HepG2 (cell line): Measurements from ENCODE around the gene DAD1. TPM values are rescaled to one million over a fixed set of nuclear protein-coding genes. Genes with fewer than 3 reads are reported as not detected.

ENCODE experiments used
- ATAC-seq: fragments of 200-7000 bp; cut with Tn5 transposase; 3 replicates; pipeline ENCODE4 v1.9.1; 2020; ENCODE audit warnings: mild to moderate bottlenecking, moderate library complexity
- BruUV-seq: library from RNA; stranded (reverse); fragments of 400-500 nt; replicated peaks from 2 replicates; lab custom pipeline; 2021; lab: Mats Ljungman, UMichigan
- CTCF ChIA-PET: fragments of 300-600 bp; formaldehyde crosslinking; extraction: SDS; loops from one replicate; lab custom pipeline; 2021; ENCODE audit warnings: low total read pairs, inconsistent platforms, low intra/inter-chr PET ratio; lab: Yijun Ruan, JAX
- POLR2A ChIA-PET: fragments of 350-600 bp; sonication (Branson Sonifier 250); formaldehyde crosslinking; loops from one replicate; lab custom pipeline; 2020; ENCODE audit warnings: antibody characterized with exemption, inconsistent platforms; lab: Yijun Ruan, JAX
- DNase-seq: peaks from one replicate; pipeline ENCODE4 v3.0.0-alpha.2; 2015; ENCODE audit warnings: low spot score
- FAIRE-seq: peaks from 3 replicates; lab custom pipeline; 2011; peaks lifted over from hg19 to GRCh38; lab: Jason Lieb, UNC
- H2AFZ ChIP-seq: one replicate; pipeline ENCODE4 v1.6.1; 2011; ENCODE audit warnings: low read length, inconsistent platforms
- H3K27ac ChIP-seq: fragments of 300-600 bp; 3 replicates; pipeline ENCODE4 v1.8.0; 2011; ENCODE audit warnings: mixed run types, mild to moderate bottlenecking, mixed read lengths, low read length, inconsistent platforms; ENCODE audit not compliant: insufficient read depth; ENCODE audit errors: extremely low read length
- H3K27me3 ChIP-seq, 2 experiments: fragments of 200-600 bp in 1 of 2; 2 replicates in 1 of 2; 3 replicates in 1 of 2; pipeline versions ENCODE4 v1.6.0 to v1.8.0; 2011; ENCODE audit warnings: low read length in 2 of 2, mild to moderate bottlenecking in 2 of 2, moderate library complexity in 2 of 2, inconsistent platforms in 1 of 2; ENCODE audit not compliant: insufficient read depth in 2 of 2, control insufficient read depth in 1 of 2
- H3K36me3 ChIP-seq, 2 experiments: fragments of 200-600 bp in 1 of 2; replicated peaks in 1 of 2; 2 replicates in 1 of 2; 3 replicates in 1 of 2; pipeline versions ENCODE4 v1.5.1 to v1.8.0; 2011; ENCODE audit warnings: low read length in 2 of 2, inconsistent platforms in 1 of 2; ENCODE audit not compliant: insufficient read depth in 2 of 2, control insufficient read depth in 1 of 2
- H3K4me1 ChIP-seq: 2 replicates; pipeline ENCODE4 v1.5.1; 2012; ENCODE audit warnings: low read length, inconsistent platforms; ENCODE audit not compliant: insufficient read depth
- H3K4me2 ChIP-seq: 2 replicates; pipeline ENCODE4 v1.6.0; 2011; ENCODE audit warnings: low read depth, low read length, inconsistent platforms
- H3K4me3 ChIP-seq, 3 experiments: fragments of 200-600 bp in 1 of 3; sonication (generic), shearing (Covaris generic) in 1 of 3; replicated peaks in 1 of 3; 2 replicates each; pipeline ENCODE4 v1.5.1; 2011 to 2016; ENCODE audit warnings: low read length in 3 of 3, inconsistent platforms in 2 of 3, low read depth in 2 of 3, mild to moderate bottlenecking in 2 of 3, control low read depth in 1 of 3, mixed read lengths in 1 of 3; ENCODE audit not compliant: insufficient read depth in 1 of 3
- H3K79me2 ChIP-seq: one replicate; pipeline ENCODE4 v1.6.1; 2011; ENCODE audit warnings: low read length, inconsistent platforms; ENCODE audit not compliant: insufficient read depth
- H3K9ac ChIP-seq: 2 replicates; pipeline ENCODE4 v1.6.0; 2011; ENCODE audit warnings: mild to moderate bottlenecking, low read depth, low read length, inconsistent platforms; ENCODE audit not compliant: insufficient read depth
- H3K9me3 ChIP-seq: 2 replicates; pipeline ENCODE4 v1.5.1; 2012; ENCODE audit warnings: mild to moderate bottlenecking, low read length
- H4K20me1 ChIP-seq: 2 replicates; pipeline ENCODE4 v1.6.0; 2011; ENCODE audit warnings: inconsistent platforms, mild to moderate bottlenecking, low read length, moderate library complexity; ENCODE audit not compliant: insufficient read depth
- E2F5 ChIP-seq: sonication (generic); formaldehyde crosslinking; conservative IDR thresholded peaks from 2 replicates; pipeline ENCODE4 v1.4.0; 2020; ENCODE audit warnings: missing genetic modification reagents
- EEA1 ChIP-seq: sonication (generic); formaldehyde crosslinking; IDR thresholded peaks from 2 replicates; pipeline ENCODE4 v1.5.1; 2020; ENCODE audit warnings: mild to moderate bottlenecking, missing genetic modification reagents, borderline replicate concordance
- EZH2 ChIP-seq: conservative IDR thresholded peaks from 2 replicates; pipeline ENCODE4 v1.6.1; 2012; ENCODE audit warnings: mild to moderate bottlenecking, low read depth, low read length, moderate library complexity
- IKZF5 ChIP-seq: IDR thresholded peaks from 2 replicates; pipeline ENCODE4 v1.6.1; 2018; ENCODE audit warnings: missing genetic modification reagents, mild to moderate bottlenecking, missing compliant biosample characterization
- ZNF292 ChIP-seq: sonication (generic); formaldehyde crosslinking; IDR thresholded peaks from 2 replicates; pipeline ENCODE4 v1.8.1; 2022; ENCODE audit warnings: mild to moderate bottlenecking, low read depth, missing genetic modification reagents, borderline replicate concordance
- ZNF746 ChIP-seq: sonication (generic); formaldehyde crosslinking; IDR thresholded peaks from 2 replicates; pipeline ENCODE4 v1.8.0; 2022; ENCODE audit warnings: mild to moderate bottlenecking, missing genetic modification reagents
- WGBS: methylation state at CpG from one replicate; pipeline ENCODE4 v1.1.6; 2017; ENCODE audit warnings: low lambda C conversion rate; 5-methylcytosine and 5-hydroxymethylcytosine counted together
- in situ Hi-C: cut with HindIII; loops from 2 replicates; pipeline ENCODE4 v1.10.0; 2017; ENCODE audit warnings: low pct_unique_long_range_greater_than_20kb; ENCODE audit not compliant: extremely low pct_ligation_motif_present
- intact Hi-C: fragments of 100-400 bp; cut with micrococcal nuclease; formaldehyde crosslinking; loops from one replicate; pipeline ENCODE4 v1.10.0; 2022; ENCODE audit not compliant: unreplicated experiment
- polyA plus RNA-seq, 8 experiments: library from polyadenylated mRNA; depleted of rRNA in 3 of 8; stranded (reverse) in 7 of 8; unstranded in 1 of 8; fragments of >200 nt; fragmentation: Illumina TruSeq in 4 of 8; extraction: Trizol in 4 of 8; gene quantifications; 2 replicates each; pipeline versions ENCODE4 v1.2.1 to v1.2.3, GENCODE V29; 2011 to 2016; ENCODE audit warnings: low read depth in 4 of 8, missing spikeins in 1 of 8, mixed read lengths in 1 of 8; ENCODE audit not compliant: insufficient read depth in 1 of 8
- total RNA-seq, 5 experiments: library from RNA; depleted of rRNA; stranded (reverse); fragments of >200 nt; fragmentation: Illumina TruSeq; extraction: Trizol; gene quantifications; 2 replicates each; pipeline ENCODE4 v1.2.3, GENCODE V29; 2016; ENCODE audit warnings: low read depth in 1 of 5

The DAD1 gene
- total and polyA plus RNA-seq, 2 of the 13 experiments (the other 11 are each of a cell fraction or from before 2014, with no cell fraction given), result 558 to 626 TPM

GRCh38 chr14:22545842-22546721 lies 42.9 kb downstream of the DAD1 start:
- 0 out of 2 replicates have a peak, but pooled peaks have one; percentile 26 for TF ChIP-seq EZH2
- TF ChIP-seq E2F5 (CRISPR knock-in tag), result no peak
- TF ChIP-seq ZNF292 (CRISPR knock-in tag), result no peak
- no peak for TF ChIP-seq EEA1 (CRISPR knock-in tag)
- no peak for TF ChIP-seq IKZF5 (CRISPR knock-in tag)
- TF ChIP-seq ZNF746 (CRISPR knock-in tag), result no peak
- TF ChIP-seq, all 625 proteins: peak for 1
- CTCF ChIA-PET, result no interaction called here
- POLR2A ChIA-PET, result no interaction called here
- 0 out of 2 replicates have a peak, but pooled peaks cover 8% of the 10 kb centered on the region for H3K4me1 ChIP-seq
- BruUV-seq, result no TSS peak
- H3K79me2 ChIP-seq, result no peaks in the 10 kb centered on the region
- intact Hi-C loops, result no loop called here
- no peak overlapping the region for H3K4me2 ChIP-seq
- in situ Hi-C loops, result no loop called here
- DNase-seq (no peak), ATAC-seq (no peak), FAIRE-seq (no peak)
- H4K20me1 ChIP-seq, result no peaks in the 10 kb centered on the region
- no peaks in the 10 kb centered on the region for H3K36me3 ChIP-seq
- no peak overlapping the region for H3K4me3 ChIP-seq
- H3K9me3 ChIP-seq, result no peaks in the 10 kb centered on the region
- WGBS, result 25% methylated on average over 9 of the region's 9 CpGs
- no peak overlapping the region for H2AFZ ChIP-seq
- no peak overlapping the region for H3K27ac ChIP-seq
- peaks cover 2 to 48% of the 10 kb centered on the region in 2 experiments; a peak in 3 of 5 replicates for H3K27me3 ChIP-seq
- H3K9ac ChIP-seq, result no peak overlapping the region
